PC-9 (cell line): ENCODE results near the gene FGF7. TPM values are rescaled to one million over a fixed set of nuclear protein-coding genes. Genes with fewer than 3 reads are reported as not detected.

Source experiments
- BruUV-seq: library from RNA; stranded (reverse); fragments of 400-500 nt; replicated peaks from 2 replicates; lab custom pipeline; 2021; lab: Mats Ljungman, UMichigan
- CTCF ChIA-PET: fragments of 300-600 bp; sonication (Branson Sonifier 250); formaldehyde crosslinking; loops from one replicate; lab custom pipeline; 2022; ENCODE audit warnings: antibody characterized with exemption; lab: Charles Lee
- POLR2A ChIA-PET: fragments of 300-600 bp; sonication (Branson Sonifier 250); formaldehyde crosslinking; loops from one replicate; lab custom pipeline; 2022; ENCODE audit warnings: antibody characterized with exemption; ENCODE audit not compliant: unreplicated experiment; lab: Charles Lee
- DNase-seq, 2 experiments: peaks; one replicate each; pipeline versions ENCODE4 v3.0.0 to v3.0.0-alpha.2; 2015 to 2022; ENCODE audit warnings: mixed read lengths in 1 of 2
- H2AFZ ChIP-seq: fragments of 200-600 bp; sonication (generic); 2 replicates; pipeline ENCODE4 v1.8.1; 2017; ENCODE audit warnings: antibody characterized with exemption
- H3F3A ChIP-seq: fragments of 200-600 bp; sonication (generic); 2 replicates; pipeline ENCODE4 v1.8.1; 2017; ENCODE audit warnings: antibody characterized with exemption, mild to moderate bottlenecking, low read depth; ENCODE audit not compliant: insufficient read depth
- H3K27ac ChIP-seq: fragments of 200-600 bp; sonication (generic); 2 replicates; pipeline ENCODE4 v1.6.1; 2016; ENCODE audit warnings: mixed run types
- H3K27me3 ChIP-seq: fragments of 200-600 bp; sonication (generic); 2 replicates; pipeline ENCODE4 v1.6.1; 2016; ENCODE audit warnings: low read depth, mixed run types; ENCODE audit not compliant: insufficient read depth
- H3K36me3 ChIP-seq: fragments of 200-600 bp; sonication (generic); 2 replicates; pipeline ENCODE4 v1.6.1; 2016; ENCODE audit warnings: low read depth, mixed run types
- H3K4me1 ChIP-seq: fragments of 200-600 bp; sonication (generic); replicated peaks from 2 replicates; pipeline ENCODE4 v1.6.1; 2016; ENCODE audit warnings: mixed run types; ENCODE audit not compliant: insufficient read depth
- H3K4me2 ChIP-seq: fragments of 200-600 bp; sonication (generic); 2 replicates; pipeline ENCODE4 v1.6.1; 2017; ENCODE audit warnings: mixed run types
- H3K4me3 ChIP-seq: fragments of 200-600 bp; sonication (generic); 2 replicates; pipeline ENCODE4 v1.6.1; 2016; ENCODE audit warnings: mixed run types
- H3K79me2 ChIP-seq: fragments of 200-600 bp; sonication (generic); 2 replicates; pipeline ENCODE4 v1.6.1; 2017; ENCODE audit warnings: low read depth, mixed run types
- H3K9me2 ChIP-seq: fragments of 200-600 bp; sonication (generic); 2 replicates; pipeline ENCODE4 v1.8.1; 2017; ENCODE audit warnings: mild to moderate bottlenecking; ENCODE audit not compliant: insufficient read depth
- H3K9me3 ChIP-seq: fragments of 200-600 bp; sonication (generic); 2 replicates; pipeline ENCODE4 v1.8.1; 2016; ENCODE audit warnings: low read depth; ENCODE audit not compliant: insufficient read depth
- H4K20me1 ChIP-seq: fragments of 200-600 bp; sonication (generic); 2 replicates; pipeline ENCODE4 v1.8.1; 2017; ENCODE audit not compliant: insufficient read depth
- CTCF ChIP-seq: fragments of 200-600 bp; sonication (generic); conservative IDR thresholded peaks from 2 replicates; pipeline ENCODE4 v1.6.1; 2017; ENCODE audit warnings: mixed run types, antibody characterized with exemption, mild to moderate bottlenecking, moderate library complexity
- EZH2 ChIP-seq: fragments of 200-600 bp; sonication (generic); IDR thresholded peaks from 2 replicates; pipeline ENCODE4 v1.8.0; 2017; ENCODE audit warnings: antibody characterized with exemption, low read depth
- intact Hi-C: fragments of 100-400 bp; cut with micrococcal nuclease; formaldehyde crosslinking; loops from one replicate; pipeline ENCODE4 v1.10.0; 2022; ENCODE audit not compliant: unreplicated experiment
- total RNA-seq: library from RNA; stranded (reverse); gene quantifications from 2 replicates; pipeline ENCODE4 v1.2.3, GENCODE V29; 2021

Gene FGF7
- total RNA-seq, 1 experiment from 2014 or later, result not detected

DNA sequence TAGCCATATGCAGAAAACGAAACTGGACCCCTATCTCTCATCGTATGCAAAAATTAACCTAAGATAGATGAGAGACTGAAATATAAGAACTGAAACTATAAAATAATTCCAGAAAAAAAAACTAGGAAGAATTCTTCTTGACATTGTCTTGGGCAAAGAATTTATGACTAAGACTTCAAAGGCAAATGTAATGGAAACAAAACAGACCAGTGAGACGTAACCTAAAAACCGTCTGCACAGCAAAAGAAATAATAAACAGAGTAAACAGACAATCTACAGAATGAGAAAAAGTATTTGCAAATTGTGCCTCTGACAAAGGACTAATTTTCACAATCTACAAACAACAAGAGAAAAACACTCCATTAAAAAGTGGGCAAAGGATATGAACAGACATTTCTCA lies 105.2 kb downstream of the FGF7 start:
- DNase-seq, result no peak
- POLR2A ChIA-PET, result no interaction called here
- no peaks in the 10 kb centered on the region for H3K36me3 ChIP-seq

DNA sequence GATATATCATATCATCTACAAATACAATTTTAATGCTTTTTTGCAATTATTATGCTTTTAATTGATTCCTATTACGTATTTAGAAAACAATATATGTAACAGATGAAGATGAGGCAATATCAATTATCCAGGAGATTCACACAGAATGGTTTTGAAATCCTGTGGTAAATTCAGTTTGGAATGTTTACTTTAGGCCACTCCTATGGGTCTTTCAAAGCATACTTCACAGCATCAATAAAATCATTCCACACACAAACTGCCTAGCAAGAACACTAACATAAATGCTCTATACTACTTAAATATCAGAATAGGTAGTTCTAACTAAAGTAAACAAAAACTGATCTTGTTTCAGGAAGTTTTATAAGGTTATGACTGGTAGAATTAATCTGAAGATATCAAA lies 107.0 kb downstream of the FGF7 start:
- DNase-seq, result no peak
- no peaks in the 10 kb centered on the region for H4K20me1 ChIP-seq
- BruUV-seq, result no TSS peak

More for the DNA sequence above, 105.2 kb downstream of the FGF7 start:
- Histone ChIP-seq H3K4me2 (no peak overlapping the region), H3K9me2 (no peaks in the 10 kb centered on the region), H2AFZ (no peak overlapping the region), H3K79me2 (no peaks in the 10 kb centered on the region), H3K4me3 (no peak overlapping the region), H3F3A (no peaks in the 10 kb centered on the region), H3K4me1 (no peaks in the 10 kb centered on the region; the same call in 1 of the 2 replicates), H3K27me3 (no peaks in the 10 kb centered on the region), H4K20me1 (no peaks in the 10 kb centered on the region), H3K27ac (no peak overlapping the region), H3K9me3 (no peaks in the 10 kb centered on the region)
- intact Hi-C loops, result no loop called here
- TF ChIP-seq CTCF (no peak), EZH2 (no peak)
- no TSS peak for BruUV-seq
- CTCF ChIA-PET, result no interaction called here

More for the DNA sequence above, 107.0 kb downstream of the FGF7 start:
- CTCF ChIA-PET, result no interaction called here
- Histone ChIP-seq H3K27ac (no peak overlapping the region), H3K4me2 (no peak overlapping the region), H3K36me3 (no peaks in the 10 kb centered on the region), H3K79me2 (no peaks in the 10 kb centered on the region), H3K27me3 (no peaks in the 10 kb centered on the region), H3K4me3 (no peak overlapping the region), H3K4me1 (no peaks in the 10 kb centered on the region; the same call in 1 of the 2 replicates), H2AFZ (no peak overlapping the region), H3F3A (no peaks in the 10 kb centered on the region), H3K9me2 (no peaks in the 10 kb centered on the region), H3K9me3 (no peaks in the 10 kb centered on the region)
- intact Hi-C loops, result no loop called here
- TF ChIP-seq CTCF (no peak), EZH2 (no peak)
- POLR2A ChIA-PET, result no interaction called here

Other genes with a start within 250 kb of the FGF7 start
- gene FAM227B, start 197.6 kb downstream of the FGF7 start, total RNA-seq, result 1.4 and 3.3 TPM in 2 replicates
- gene DTWD1, start 197.8 kb downstream of the FGF7 start, total RNA-seq, result 21.1 and 24.5 TPM in 2 replicates